DMS153 (cell line): ENCODE results near the gene RBM10.
"Not testable (repeated sequence)": the region's sequence is repeated elsewhere in the genome, so short reads cannot be mapped to it uniquely, and the experiment has no call there.

Experiments used
- DNase-seq: peaks from one replicate; lab custom pipeline; 2025; lab: John Stamatoyannopoulos, UW

Gene RBM10

GRCh38 chrX:47144626-47145394 is at the start of gene RBM10, which contains the start of gene NDUFB11:
Gene RBM10, plus strand, starts transcription at chrX:47145221. Its CDS starts 2,261 bp downstream, at chrX:47147482.
Gene NDUFB11, minus strand, starts transcription at chrX:47144702. Its CDS starts 23 bp downstream, at chrX:47144679.
- DNase-seq, result peak; percentile 82

GRCh38 chrX:47097018-47097417 is 48.0 kb upstream of the RBM10 start:
- no peak for DNase-seq

- no peak for DNase-seq
Observed at GRCh38 chrX:47098338-47099094, 46.5 kb upstream of the RBM10 start.

GRCh38 chrX:47101206-47101605 is 43.8 kb upstream of the RBM10 start:
- no peak for DNase-seq

GRCh38 chrX:47110936-47111615 is 33.9 kb upstream of the RBM10 start:
- not testable (repeated sequence) for DNase-seq

- DNase-seq, result no peak
Observed at GRCh38 chrX:47112316-47112954, 32.6 kb upstream of the RBM10 start.

- DNase-seq, result not testable (repeated sequence)
Observed at GRCh38 chrX:47116551-47117110, 28.4 kb upstream of the RBM10 start.

- not testable (repeated sequence) for DNase-seq
Observed at GRCh38 chrX:47124466-47124865, 20.6 kb upstream of the RBM10 start.

GRCh38 chrX:47129157-47129898 is 15.7 kb upstream of the RBM10 start:
- DNase-seq, result peak; percentile 89

- no peak for DNase-seq
Observed at GRCh38 chrX:47129899-47130358, 15.1 kb upstream of the RBM10 start.

- DNase-seq, result no peak
Observed at GRCh38 chrX:47133493-47133892, 11.5 kb upstream of the RBM10 start.

GRCh38 chrX:47135650-47136049 is 9.4 kb upstream of the RBM10 start:
- not testable (repeated sequence) for DNase-seq

- no peak for DNase-seq
Observed at GRCh38 chrX:47138171-47138570, 6.8 kb upstream of the RBM10 start.

- no peak for DNase-seq
Observed at GRCh38 chrX:47143894-47144625, 961 bp upstream of the RBM10 start.

GRCh38 chrX:47145395-47146120 is 537 bp downstream of the RBM10 start:
- DNase-seq, result no peak

- DNase-seq, result no peak
Observed at GRCh38 chrX:47146121-47146935, 1.3 kb downstream of the RBM10 start.

- DNase-seq, result no peak
Observed at GRCh38 chrX:47146936-47147859, 2.2 kb downstream of the RBM10 start.
